ENCODE results near the gene VAX1. TPM values are rescaled to one million over a fixed set of nuclear protein-coding genes. Genes with fewer than 3 reads are reported as not detected.

VAX1 gene
- total RNA-seq, 1 experiment from 2014 or later, result 0.04 TPM

- no peak for TF ChIP-seq ZNF423 (CRISPR knock-in tag; IDR thresholded peaks at IDR 0.05)
- no peak for TF ChIP-seq CREB1 (CRISPR knock-in tag; IDR thresholded peaks at IDR 0.05)
- TF ChIP-seq FOXJ3 (CRISPR knock-in tag; IDR thresholded peaks at IDR 0.05; ENCODE audit: borderline replicate concordance), result no peak
- no peak for TF ChIP-seq ZMAT4 (CRISPR knock-in tag; IDR thresholded peaks at IDR 0.05)
- TF ChIP-seq MYBL2 (CRISPR knock-in tag; IDR thresholded peaks at IDR 0.05), result no peak
- no peak for TF ChIP-seq NFATC4 (CRISPR knock-in tag; IDR thresholded peaks at IDR 0.05)
- no peak for TF ChIP-seq RORB (CRISPR knock-in tag; IDR thresholded peaks at IDR 0.05)
- no peak for TF ChIP-seq ETV6 (CRISPR knock-in tag; IDR thresholded peaks at IDR 0.05)
Measured at GRCh38 chr10:117167346-117167788, 29.3 kb upstream of the VAX1 start (continued).

GRCh38 chr10:117166418-117167345 lies 28.6 kb upstream of the VAX1 start:
- no peak overlapping the region for H3K27ac Mint-ChIP-seq

More at GRCh38 chr10:117166418-117167345, 28.6 kb upstream of the VAX1 start:
- H3K36me3 Mint-ChIP-seq, result no peaks in the 10 kb centered on the region
- H3K27me3 Mint-ChIP-seq (ENCODE audit: low read depth), result peaks cover 100% of the 10 kb centered on the region
- no peak for DNase-seq (ENCODE audit: low spot score)
- H3K4me3 Mint-ChIP-seq, result peak overlapping the region; percentile 68
- TF ChIP-seq SP1 (CRISPR knock-in tag; conservative IDR thresholded peaks at IDR 0.05) (no peak), JUN (CRISPR knock-in tag; IDR thresholded peaks at IDR 0.05) (no peak), NR3C1 (CRISPR knock-in tag; conservative IDR thresholded peaks at IDR 0.05; ENCODE audit: low read depth) (no peak), EMX1 (CRISPR knock-in tag; IDR thresholded peaks at IDR 0.05) (no peak), FOXP4 (CRISPR knock-in tag; IDR thresholded peaks at IDR 0.05) (no peak), TEAD4 (CRISPR knock-in tag; IDR thresholded peaks at IDR 0.05) (no peak), E2F5 (CRISPR knock-in tag; IDR thresholded peaks at IDR 0.05) (no peak), CTCF (IDR thresholded peaks at IDR 0.05) (no peak)
- no peak for ATAC-seq
- ChIA-PET POLR2A (interaction anchor here (1.2 to 1.4 kb wide), 2 partner anchors 27 to 33 kb away, joined by 3 to 4 read pairs; no protein-coding TSS in a partner anchor), CTCF (interaction anchor here (0.9 to 5.0 kb wide), 33 partner anchors 8 to 539 kb away, joined by 3 to 72 read pairs (median 6); partner anchors contain the start of genes ENO4 and SHTN1)
- peaks cover 43% of the 10 kb centered on the region for H3K4me1 Mint-ChIP-seq
- H3K9me3 Mint-ChIP-seq, result no peaks in the 10 kb centered on the region

Data from WTC11 (cell line).